DOHH2 (cell line): ENCODE results near the gene FBXL13.

ENCODE experiments used
- H3F3A ChIP-seq: fragments of 200-600 bp; sonication (generic), shearing (Covaris generic); 2 replicates; pipeline ENCODE4 v1.6.0; 2016; ENCODE audit warnings: antibody characterized with exemption, mild to moderate bottlenecking; ENCODE audit not compliant: control insufficient read depth, insufficient read depth
- H3K27ac ChIP-seq: fragments of 200-600 bp; sonication (generic); 2 replicates; pipeline ENCODE4 v1.5.1; 2014; ENCODE audit warnings: low read depth, mild to moderate bottlenecking, low read length, moderate library complexity
- H3K27me3 ChIP-seq: fragments of 200-600 bp; sonication (generic); 2 replicates; pipeline ENCODE4 v1.6.1; 2014; ENCODE audit warnings: mild to moderate bottlenecking, low read length, mixed read lengths; ENCODE audit not compliant: control insufficient read depth
- H3K36me3 ChIP-seq: fragments of 200-600 bp; sonication (generic); 2 replicates; pipeline ENCODE4 v1.6.1; 2014; ENCODE audit warnings: mild to moderate bottlenecking, low read length, moderate library complexity, mixed read lengths; ENCODE audit not compliant: control insufficient read depth
- H3K4me1 ChIP-seq: fragments of 200-600 bp; sonication (generic); 2 replicates; pipeline ENCODE4 v1.6.1; 2014; ENCODE audit warnings: mild to moderate bottlenecking, low read length, mixed read lengths; ENCODE audit not compliant: control insufficient read depth
- H3K4me2 ChIP-seq: fragments of 200-600 bp; sonication (generic); 2 replicates; pipeline ENCODE4 v1.6.0; 2014; ENCODE audit warnings: mild to moderate bottlenecking, low read length, moderate library complexity
- H3K4me3 ChIP-seq: fragments of 200-600 bp; sonication (generic); 2 replicates; pipeline ENCODE4 v1.5.1; 2014; ENCODE audit warnings: mild to moderate bottlenecking, low read length, mixed read lengths
- H3K79me2 ChIP-seq: fragments of 200-600 bp; sonication (generic); 2 replicates; pipeline ENCODE4 v1.6.1; 2014; ENCODE audit warnings: mild to moderate bottlenecking, low read length, mixed read lengths; ENCODE audit not compliant: control insufficient read depth
- H3K9me2 ChIP-seq: fragments of 200-600 bp; sonication (generic); replicated peaks from 2 replicates; pipeline ENCODE4 v1.6.1; 2014; ENCODE audit warnings: mild to moderate bottlenecking, low read length, mixed read lengths; ENCODE audit not compliant: control insufficient read depth
- H3K9me3 ChIP-seq: fragments of 200-600 bp; sonication (generic); 2 replicates; pipeline ENCODE4 v1.6.1; 2014; ENCODE audit warnings: antibody characterized with exemption, low read length, mixed read lengths; ENCODE audit not compliant: control insufficient read depth, insufficient read depth
- H4K20me1 ChIP-seq: fragments of 200-600 bp; sonication (generic); 2 replicates; pipeline ENCODE4 v1.6.0; 2014; ENCODE audit warnings: low read depth, mild to moderate bottlenecking, antibody characterized with exemption, low read length, moderate library complexity; ENCODE audit not compliant: control insufficient read depth, insufficient read depth
- EZH2phosphoT487 ChIP-seq: fragments of 200-600 bp; sonication (generic); IDR thresholded peaks from 2 replicates; pipeline ENCODE4 v1.6.1; 2017; ENCODE audit warnings: borderline replicate concordance, mild to moderate bottlenecking, antibody characterized with exemption, low read length, moderate library complexity, mixed read lengths
- TF ChIP-seq, protein P1 (sequence below): fragments of 200-600 bp; sonication (generic); IDR thresholded peaks from one replicate; pipeline ENCODE4 v1.5.1; 2014; ENCODE audit warnings: antibody characterized with exemption, mild to moderate bottlenecking, low read depth, low read length; ENCODE audit not compliant: poor library complexity, severe bottlenecking

Gene FBXL13

DNA sequence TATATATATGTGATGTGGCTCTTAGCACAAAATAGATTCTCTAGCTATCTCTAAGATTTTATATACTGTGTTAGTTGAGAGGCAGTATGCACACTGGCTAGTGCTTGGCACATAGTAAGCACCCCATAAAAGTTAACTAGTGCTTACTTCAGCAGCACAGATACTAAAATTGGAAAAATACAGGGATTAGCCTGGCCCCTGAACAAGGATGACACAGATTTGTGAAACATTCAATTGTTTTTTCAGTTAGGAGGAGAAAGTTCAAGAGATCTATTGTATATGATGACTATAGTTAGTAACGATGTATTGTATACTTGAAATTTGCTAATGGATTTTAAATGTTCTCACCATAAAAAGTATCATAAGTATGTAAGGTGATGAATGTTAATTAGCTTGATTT lies 240.1 kb downstream of the FBXL13 start:
- Histone ChIP-seq H3K4me2 (no peak overlapping the region), H3K4me3 (no peak overlapping the region), H4K20me1 (no peaks in the 10 kb centered on the region), H3K27ac (no peak overlapping the region), H3K36me3 (no peaks in the 10 kb centered on the region), H3K9me2 (no peaks in the 10 kb centered on the region), H3F3A (no peaks in the 10 kb centered on the region), H3K79me2 (no peaks in the 10 kb centered on the region), H3K4me1 (no peaks in the 10 kb centered on the region), H3K9me3 (no peaks in the 10 kb centered on the region), H3K27me3 (no peaks in the 10 kb centered on the region)
- TF ChIP-seq, protein P1, sequence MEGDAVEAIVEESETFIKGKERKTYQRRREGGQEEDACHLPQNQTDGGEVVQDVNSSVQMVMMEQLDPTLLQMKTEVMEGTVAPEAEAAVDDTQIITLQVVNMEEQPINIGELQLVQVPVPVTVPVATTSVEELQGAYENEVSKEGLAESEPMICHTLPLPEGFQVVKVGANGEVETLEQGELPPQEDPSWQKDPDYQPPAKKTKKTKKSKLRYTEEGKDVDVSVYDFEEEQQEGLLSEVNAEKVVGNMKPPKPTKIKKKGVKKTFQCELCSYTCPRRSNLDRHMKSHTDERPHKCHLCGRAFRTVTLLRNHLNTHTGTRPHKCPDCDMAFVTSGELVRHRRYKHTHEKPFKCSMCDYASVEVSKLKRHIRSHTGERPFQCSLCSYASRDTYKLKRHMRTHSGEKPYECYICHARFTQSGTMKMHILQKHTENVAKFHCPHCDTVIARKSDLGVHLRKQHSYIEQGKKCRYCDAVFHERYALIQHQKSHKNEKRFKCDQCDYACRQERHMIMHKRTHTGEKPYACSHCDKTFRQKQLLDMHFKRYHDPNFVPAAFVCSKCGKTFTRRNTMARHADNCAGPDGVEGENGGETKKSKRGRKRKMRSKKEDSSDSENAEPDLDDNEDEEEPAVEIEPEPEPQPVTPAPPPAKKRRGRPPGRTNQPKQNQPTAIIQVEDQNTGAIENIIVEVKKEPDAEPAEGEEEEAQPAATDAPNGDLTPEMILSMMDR, result no peak
- TF ChIP-seq EZH2phosphoT487, result no peak

DNA sequence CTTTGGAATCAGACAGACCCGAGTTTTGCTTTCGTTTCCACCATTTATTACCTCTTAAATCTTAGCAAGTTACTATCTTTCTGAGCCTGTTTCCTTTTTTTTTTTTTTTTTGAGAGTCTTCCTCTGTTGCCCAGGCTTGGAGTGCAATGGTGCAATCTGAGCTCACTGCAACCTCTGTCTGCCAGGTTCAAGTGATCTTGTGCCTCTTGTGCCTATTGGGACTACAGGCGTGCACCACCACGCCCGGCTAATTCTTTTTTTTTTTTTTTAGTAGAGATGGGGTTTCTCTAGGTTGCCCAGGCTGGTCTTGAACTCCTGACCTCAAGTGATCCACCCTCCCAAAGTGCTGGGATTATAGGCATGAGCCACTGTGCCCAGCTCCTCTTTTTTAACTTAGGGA lies 241.3 kb downstream of the FBXL13 start:
- Histone ChIP-seq H3K27me3 (no peaks in the 10 kb centered on the region), H3F3A (no peaks in the 10 kb centered on the region), H3K79me2 (no peaks in the 10 kb centered on the region), H3K4me1 (no peaks in the 10 kb centered on the region), H3K36me3 (no peaks in the 10 kb centered on the region), H3K9me2 (no peaks in the 10 kb centered on the region), H3K4me2 (no peak overlapping the region), H3K9me3 (no peaks in the 10 kb centered on the region), H4K20me1 (no peaks in the 10 kb centered on the region), H3K27ac (no peak overlapping the region), H3K4me3 (no peak overlapping the region)
- TF ChIP-seq, protein P1, result no peak
- no peak for TF ChIP-seq EZH2phosphoT487

DNA sequence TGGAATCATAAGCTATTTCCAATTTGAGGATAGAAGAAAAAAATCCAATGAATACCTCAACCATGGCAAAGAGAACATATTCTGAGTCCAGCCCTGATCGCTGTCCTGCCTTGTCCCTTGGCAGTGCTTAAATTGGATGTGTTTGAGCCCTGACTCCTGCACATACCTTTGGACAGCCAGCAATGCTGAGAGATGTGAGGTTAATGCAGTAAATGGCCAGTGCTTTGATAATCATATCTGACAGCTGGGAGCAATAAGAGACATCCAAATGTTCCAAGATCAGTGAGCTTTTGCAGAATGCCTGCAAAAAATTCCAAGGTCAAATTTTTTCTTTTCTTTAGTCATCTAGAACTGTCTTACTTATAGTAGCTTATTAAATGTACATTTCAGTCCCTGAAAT lies 241.9 kb downstream of the FBXL13 start:
- Histone ChIP-seq H3F3A (no peaks in the 10 kb centered on the region), H3K36me3 (no peaks in the 10 kb centered on the region), H3K4me3 (no peak overlapping the region), H3K79me2 (no peaks in the 10 kb centered on the region), H3K9me3 (no peaks in the 10 kb centered on the region), H3K27ac (no peak overlapping the region), H3K4me1 (no peaks in the 10 kb centered on the region), H4K20me1 (no peaks in the 10 kb centered on the region), H3K9me2 (no peaks in the 10 kb centered on the region), H3K27me3 (no peaks in the 10 kb centered on the region), H3K4me2 (no peak overlapping the region)
- TF ChIP-seq, protein P1, result no peak
- no peak for TF ChIP-seq EZH2phosphoT487

DNA sequence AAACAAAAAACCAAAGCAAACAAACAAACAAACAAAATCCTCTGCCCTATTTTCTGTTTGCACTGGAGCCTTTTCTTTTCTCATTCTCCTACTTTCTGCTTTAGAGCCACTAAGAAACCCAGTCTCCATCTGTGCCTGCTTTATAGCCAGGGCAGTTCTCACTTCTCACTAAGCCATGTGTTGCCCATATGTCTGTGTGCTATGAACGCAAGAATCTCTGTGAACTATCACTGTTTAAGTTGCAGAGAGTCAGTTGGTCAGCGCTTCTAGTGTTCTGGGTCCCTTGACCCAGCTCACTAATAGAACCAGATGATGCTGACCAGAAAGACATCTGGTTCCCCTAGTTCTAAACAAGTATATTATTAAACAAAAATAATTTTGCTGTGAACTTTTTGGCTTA lies 244.4 kb downstream of the FBXL13 start:
- Histone ChIP-seq H3F3A (no peaks in the 10 kb centered on the region), H3K27ac (no peak overlapping the region)
- TF ChIP-seq, protein P1, result no peak
- TF ChIP-seq EZH2phosphoT487, result no peak

More for the DNA sequence above, 244.4 kb downstream of the FBXL13 start:
- no peaks in the 10 kb centered on the region for H3K9me3 ChIP-seq
- no peaks in the 10 kb centered on the region for H3K9me2 ChIP-seq
- H3K79me2 ChIP-seq, result no peaks in the 10 kb centered on the region
- H3K27me3 ChIP-seq, result no peaks in the 10 kb centered on the region
- H3K4me3 ChIP-seq, result no peak overlapping the region
- H3K36me3 ChIP-seq, result no peaks in the 10 kb centered on the region
- no peaks in the 10 kb centered on the region for H3K4me1 ChIP-seq
- no peak overlapping the region for H3K4me2 ChIP-seq
- no peaks in the 10 kb centered on the region for H4K20me1 ChIP-seq
